HepG2 (cell line): Measurements from ENCODE around the gene ARHGAP9. TPM values are rescaled to one million over a fixed set of nuclear protein-coding genes. Genes with fewer than 3 reads are reported as not detected.

Experiments used
- FOXK1 ChIP-seq: sonication (generic); formaldehyde crosslinking; IDR thresholded peaks from 2 replicates; pipeline ENCODE4 v1.4.0; 2020; ENCODE audit warnings: low read depth, missing genetic modification reagents, borderline replicate concordance
- HDAC6 ChIP-seq: fragments of 200-600 bp; sonication (generic); IDR thresholded peaks from 2 replicates; pipeline ENCODE4 v1.7.0; 2017; ENCODE audit warnings: mild to moderate bottlenecking, antibody characterized with exemption, low read length, low read depth
- MEIS2 ChIP-seq: sonication (generic); formaldehyde crosslinking; IDR thresholded peaks from 2 replicates; pipeline ENCODE4 v1.9.0; 2021; ENCODE audit warnings: mild to moderate bottlenecking, missing genetic modification reagents
- NFYB ChIP-seq: sonication (generic); formaldehyde crosslinking; IDR thresholded peaks from 2 replicates; pipeline ENCODE4 v1.4.0; 2020; ENCODE audit warnings: missing genetic modification reagents
- RAD51 ChIP-seq: fragments of 450-650 bp; IDR thresholded peaks from 2 replicates; pipeline ENCODE4 v1.6.1; 2016; ENCODE audit warnings: borderline replicate concordance
- RELA ChIP-seq: sonication (generic); formaldehyde crosslinking; IDR thresholded peaks from 2 replicates; pipeline ENCODE4 v1.4.0; 2020; ENCODE audit warnings: missing genetic modification reagents
- SPEN ChIP-seq: sonication (generic); formaldehyde crosslinking; IDR thresholded peaks from 2 replicates; pipeline ENCODE4 v1.5.1; 2020; ENCODE audit warnings: low read depth, mild to moderate bottlenecking, missing genetic modification reagents
- TAF1 ChIP-seq: sonication (generic); formaldehyde crosslinking; IDR thresholded peaks from 2 replicates; pipeline ENCODE4 v1.4.0; 2020; ENCODE audit warnings: missing genetic modification reagents
- TARDBP ChIP-seq: sonication (generic); formaldehyde crosslinking; IDR thresholded peaks from 2 replicates; pipeline ENCODE4 v1.8.0; 2022; ENCODE audit warnings: mild to moderate bottlenecking, missing genetic modification reagents
- ZNF501 ChIP-seq: sonication (generic); formaldehyde crosslinking; IDR thresholded peaks from 2 replicates; pipeline ENCODE4 v1.5.1; 2020; ENCODE audit warnings: mild to moderate bottlenecking, moderate library complexity, missing genetic modification reagents
- ZNF678 ChIP-seq: sonication (generic); formaldehyde crosslinking; IDR thresholded peaks from 2 replicates; pipeline ENCODE4 v1.4.0; 2020; ENCODE audit warnings: mild to moderate bottlenecking, missing genetic modification reagents
- ZNF816 ChIP-seq: sonication (generic); formaldehyde crosslinking; IDR thresholded peaks from 2 replicates; pipeline ENCODE4 v1.8.0; 2022; ENCODE audit warnings: missing genetic modification reagents, mild to moderate bottlenecking, borderline replicate concordance
- polyA plus RNA-seq, 8 experiments: library from polyadenylated mRNA; depleted of rRNA in 3 of 8; stranded (reverse) in 7 of 8; unstranded in 1 of 8; fragments of >200 nt; fragmentation: Illumina TruSeq in 4 of 8; extraction: Trizol in 4 of 8; gene quantifications; 2 replicates each; pipeline versions ENCODE4 v1.2.1 to v1.2.3, GENCODE V29; 2011 to 2016; ENCODE audit warnings: low read depth in 4 of 8, missing spikeins in 1 of 8, mixed read lengths in 1 of 8; ENCODE audit not compliant: insufficient read depth in 1 of 8
- total RNA-seq, 5 experiments: library from RNA; depleted of rRNA; stranded (reverse); fragments of >200 nt; fragmentation: Illumina TruSeq; extraction: Trizol; gene quantifications; 2 replicates each; pipeline ENCODE4 v1.2.3, GENCODE V29; 2016; ENCODE audit warnings: low read depth in 1 of 5
- TF ChIP-seq, protein P1 (sequence below): sonication (generic); formaldehyde crosslinking; conservative IDR thresholded peaks from 2 replicates; pipeline ENCODE4 v1.4.0; 2020; ENCODE audit warnings: missing genetic modification reagents
- TF ChIP-seq, protein P2 (sequence below): sonication (generic); formaldehyde crosslinking; conservative IDR thresholded peaks from 2 replicates; pipeline ENCODE4 v1.4.0; 2020; ENCODE audit warnings: missing genetic modification reagents
- TF ChIP-seq, protein P3 (sequence below), 2 experiments: fragments of 450-650 bp in 1 of 2; sonication (generic) in 1 of 2; formaldehyde crosslinking; IDR thresholded peaks; 2 replicates each; pipeline versions ENCODE4 v1.5.0 to v1.8.0; 2020 to 2022; ENCODE audit warnings: mild to moderate bottlenecking in 1 of 2, missing genetic modification reagents in 1 of 2
- TF ChIP-seq, protein P4 (sequence below): sonication (generic); formaldehyde crosslinking; IDR thresholded peaks from 2 replicates; pipeline ENCODE4 v1.4.0; 2020; ENCODE audit warnings: mild to moderate bottlenecking, missing genetic modification reagents, borderline replicate concordance

Gene ARHGAP9
- total and polyA plus RNA-seq, 2 of the 13 experiments (the other 11 are each of a cell fraction or from before 2014, with no cell fraction given): 0.18 to 1.2 TPM

DNA sequence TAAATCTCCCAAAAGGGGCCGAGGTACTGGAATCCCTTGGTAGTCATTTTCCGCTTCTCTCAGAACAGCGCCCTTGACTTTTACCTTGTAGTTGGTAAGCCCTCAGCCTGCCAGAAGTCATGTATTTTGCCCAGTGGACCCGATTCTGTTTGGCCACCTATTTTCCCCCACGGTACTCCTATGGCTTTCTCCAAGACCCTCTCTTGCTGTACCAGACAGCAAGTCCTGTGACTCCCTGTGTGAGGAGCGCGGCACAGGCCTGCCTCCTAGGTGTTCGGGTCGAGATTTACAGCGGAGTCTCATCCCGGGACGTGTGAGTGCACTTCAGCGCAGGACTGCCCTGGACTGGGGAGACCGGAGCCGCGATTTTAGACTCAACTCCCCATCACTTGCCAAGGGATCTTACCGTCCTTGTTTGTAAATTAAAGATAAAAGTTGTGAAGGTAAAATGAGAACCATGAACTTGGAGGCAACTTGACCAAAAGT is 41.9 kb upstream of the ARHGAP9 start (continued):
- TF ChIP-seq, protein P1, sequence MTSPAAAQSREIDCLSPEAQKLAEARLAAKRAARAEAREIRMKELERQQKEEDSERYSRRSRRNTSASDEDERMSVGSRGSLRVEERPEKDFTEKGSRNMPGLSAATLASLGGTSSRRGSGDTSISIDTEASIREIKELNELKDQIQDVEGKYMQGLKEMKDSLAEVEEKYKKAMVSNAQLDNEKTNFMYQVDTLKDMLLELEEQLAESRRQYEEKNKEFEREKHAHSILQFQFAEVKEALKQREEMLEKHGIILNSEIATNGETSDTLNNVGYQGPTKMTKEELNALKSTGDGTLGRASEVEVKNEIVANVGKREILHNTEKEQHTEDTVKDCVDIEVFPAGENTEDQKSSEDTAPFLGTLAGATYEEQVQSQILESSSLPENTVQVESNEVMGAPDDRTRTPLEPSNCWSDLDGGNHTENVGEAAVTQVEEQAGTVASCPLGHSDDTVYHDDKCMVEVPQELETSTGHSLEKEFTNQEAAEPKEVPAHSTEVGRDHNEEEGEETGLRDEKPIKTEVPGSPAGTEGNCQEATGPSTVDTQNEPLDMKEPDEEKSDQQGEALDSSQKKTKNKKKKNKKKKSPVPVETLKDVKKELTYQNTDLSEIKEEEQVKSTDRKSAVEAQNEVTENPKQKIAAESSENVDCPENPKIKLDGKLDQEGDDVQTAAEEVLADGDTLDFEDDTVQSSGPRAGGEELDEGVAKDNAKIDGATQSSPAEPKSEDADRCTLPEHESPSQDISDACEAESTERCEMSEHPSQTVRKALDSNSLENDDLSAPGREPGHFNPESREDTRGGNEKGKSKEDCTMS (CRISPR knock-in tag): no peak
- TF ChIP-seq ZNF501: 0 out of 2 replicates have a peak, but pooled peaks have one; percentile 6
- no peak for TF ChIP-seq FOXK1 (CRISPR knock-in tag)
- no peak for TF ChIP-seq ZNF816 (CRISPR knock-in tag)
- no peak for TF ChIP-seq RELA
- TF ChIP-seq, protein P2, sequence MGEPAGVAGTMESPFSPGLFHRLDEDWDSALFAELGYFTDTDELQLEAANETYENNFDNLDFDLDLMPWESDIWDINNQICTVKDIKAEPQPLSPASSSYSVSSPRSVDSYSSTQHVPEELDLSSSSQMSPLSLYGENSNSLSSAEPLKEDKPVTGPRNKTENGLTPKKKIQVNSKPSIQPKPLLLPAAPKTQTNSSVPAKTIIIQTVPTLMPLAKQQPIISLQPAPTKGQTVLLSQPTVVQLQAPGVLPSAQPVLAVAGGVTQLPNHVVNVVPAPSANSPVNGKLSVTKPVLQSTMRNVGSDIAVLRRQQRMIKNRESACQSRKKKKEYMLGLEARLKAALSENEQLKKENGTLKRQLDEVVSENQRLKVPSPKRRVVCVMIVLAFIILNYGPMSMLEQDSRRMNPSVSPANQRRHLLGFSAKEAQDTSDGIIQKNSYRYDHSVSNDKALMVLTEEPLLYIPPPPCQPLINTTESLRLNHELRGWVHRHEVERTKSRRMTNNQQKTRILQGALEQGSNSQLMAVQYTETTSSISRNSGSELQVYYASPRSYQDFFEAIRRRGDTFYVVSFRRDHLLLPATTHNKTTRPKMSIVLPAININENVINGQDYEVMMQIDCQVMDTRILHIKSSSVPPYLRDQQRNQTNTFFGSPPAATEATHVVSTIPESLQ: no peak
- TF ChIP-seq, protein P3, sequence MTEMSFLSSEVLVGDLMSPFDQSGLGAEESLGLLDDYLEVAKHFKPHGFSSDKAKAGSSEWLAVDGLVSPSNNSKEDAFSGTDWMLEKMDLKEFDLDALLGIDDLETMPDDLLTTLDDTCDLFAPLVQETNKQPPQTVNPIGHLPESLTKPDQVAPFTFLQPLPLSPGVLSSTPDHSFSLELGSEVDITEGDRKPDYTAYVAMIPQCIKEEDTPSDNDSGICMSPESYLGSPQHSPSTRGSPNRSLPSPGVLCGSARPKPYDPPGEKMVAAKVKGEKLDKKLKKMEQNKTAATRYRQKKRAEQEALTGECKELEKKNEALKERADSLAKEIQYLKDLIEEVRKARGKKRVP (CRISPR knock-in tag; IDR thresholded peaks at IDR 0.05): no peak
- TF ChIP-seq TAF1 (CRISPR knock-in tag): no peak
- TF ChIP-seq RAD51: no peak
- peak; percentile 1; the same call in 1 of the 2 replicates for TF ChIP-seq SPEN (CRISPR knock-in tag)
- TF ChIP-seq MEIS2 (CRISPR knock-in tag): no peak
- TF ChIP-seq ZNF678 (CRISPR knock-in tag): 0 out of 2 replicates have a peak, but pooled peaks have one; percentile 32
- TF ChIP-seq HDAC6: no peak
- TF ChIP-seq TARDBP (CRISPR knock-in tag): peak; percentile 5; the same call in 1 of the 2 replicates
- TF ChIP-seq NFYB (CRISPR knock-in tag): no peak
- TF ChIP-seq, protein P4, sequence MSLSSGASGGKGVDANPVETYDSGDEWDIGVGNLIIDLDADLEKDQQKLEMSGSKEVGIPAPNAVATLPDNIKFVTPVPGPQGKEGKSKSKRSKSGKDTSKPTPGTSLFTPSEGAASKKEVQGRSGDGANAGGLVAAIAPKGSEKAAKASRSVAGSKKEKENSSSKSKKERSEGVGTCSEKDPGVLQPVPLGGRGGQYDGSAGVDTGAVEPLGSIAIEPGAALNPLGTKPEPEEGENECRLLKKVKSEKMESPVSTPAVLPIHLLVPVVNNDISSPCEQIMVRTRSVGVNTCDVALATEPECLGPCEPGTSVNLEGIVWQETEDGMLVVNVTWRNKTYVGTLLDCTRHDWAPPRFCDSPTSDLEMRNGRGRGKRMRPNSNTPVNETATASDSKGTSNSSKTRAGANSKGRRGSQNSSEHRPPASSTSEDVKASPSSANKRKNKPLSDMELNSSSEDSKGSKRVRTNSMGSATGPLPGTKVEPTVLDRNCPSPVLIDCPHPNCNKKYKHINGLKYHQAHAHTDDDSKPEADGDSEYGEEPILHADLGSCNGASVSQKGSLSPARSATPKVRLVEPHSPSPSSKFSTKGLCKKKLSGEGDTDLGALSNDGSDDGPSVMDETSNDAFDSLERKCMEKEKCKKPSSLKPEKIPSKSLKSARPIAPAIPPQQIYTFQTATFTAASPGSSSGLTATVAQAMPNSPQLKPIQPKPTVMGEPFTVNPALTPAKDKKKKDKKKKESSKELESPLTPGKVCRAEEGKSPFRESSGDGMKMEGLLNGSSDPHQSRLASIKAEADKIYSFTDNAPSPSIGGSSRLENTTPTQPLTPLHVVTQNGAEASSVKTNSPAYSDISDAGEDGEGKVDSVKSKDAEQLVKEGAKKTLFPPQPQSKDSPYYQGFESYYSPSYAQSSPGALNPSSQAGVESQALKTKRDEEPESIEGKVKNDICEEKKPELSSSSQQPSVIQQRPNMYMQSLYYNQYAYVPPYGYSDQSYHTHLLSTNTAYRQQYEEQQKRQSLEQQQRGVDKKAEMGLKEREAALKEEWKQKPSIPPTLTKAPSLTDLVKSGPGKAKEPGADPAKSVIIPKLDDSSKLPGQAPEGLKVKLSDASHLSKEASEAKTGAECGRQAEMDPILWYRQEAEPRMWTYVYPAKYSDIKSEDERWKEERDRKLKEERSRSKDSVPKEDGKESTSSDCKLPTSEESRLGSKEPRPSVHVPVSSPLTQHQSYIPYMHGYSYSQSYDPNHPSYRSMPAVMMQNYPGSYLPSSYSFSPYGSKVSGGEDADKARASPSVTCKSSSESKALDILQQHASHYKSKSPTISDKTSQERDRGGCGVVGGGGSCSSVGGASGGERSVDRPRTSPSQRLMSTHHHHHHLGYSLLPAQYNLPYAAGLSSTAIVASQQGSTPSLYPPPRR (CRISPR knock-in tag): no peak
